Ovary (tissue), 9 donors: ENCODE data around the gene CD84. TPM values are rescaled to one million over a fixed set of nuclear protein-coding genes. Genes with fewer than 3 reads are reported as not detected.
"Not testable (repeated sequence)": the region's sequence is repeated elsewhere in the genome, so short reads cannot be mapped to it uniquely, and the experiment has no call there.

ENCODE experiments used
- DNase-seq, 5 donors: peaks; one replicate each; pipeline ENCODE4 v3.0.0-alpha.2; 2019 to 2020
- H3K27ac ChIP-seq, 2 donors: fragments of 200-600 bp; one replicate each; pipeline versions ENCODE4 v1.5.1 to v1.8.0; 2019 to 2022
- H3K27me3 ChIP-seq: fragments of 200-600 bp; one replicate; pipeline ENCODE4 v1.8.0; 2022
- H3K36me3 ChIP-seq: fragments of 200-600 bp; sonication (generic); one replicate; pipeline ENCODE4 v1.5.1; 2019
- H3K4me1 ChIP-seq: one replicate; pipeline ENCODE4 v1.8.1; 2013; ENCODE audit warnings: mild to moderate bottlenecking, moderate library complexity; ENCODE audit not compliant: insufficient read depth
- H3K4me3 ChIP-seq: fragments of 200-600 bp; sonication (generic); one replicate; pipeline ENCODE4 v1.5.1; 2017
- H3K9me3 ChIP-seq, 2 donors: fragments of 200-600 bp in 1 of 2; sonication (generic) in 1 of 2; one replicate each; pipeline versions ENCODE4 v1.5.1 to v1.8.1; 2013 to 2019; ENCODE audit warnings: mild to moderate bottlenecking in 1 of 2, moderate library complexity in 1 of 2
- EP300 ChIP-seq: sonication (generic); formaldehyde crosslinking; IDR thresholded peaks from one replicate; pipeline ENCODE4 v1.6.1; 2017; ENCODE audit warnings: antibody characterized with exemption
- POLR2A ChIP-seq: fragments of 450-650 bp; IDR thresholded peaks from one replicate; pipeline ENCODE4 v1.6.1; 2017; ENCODE audit warnings: antibody characterized with exemption, mild to moderate bottlenecking, moderate library complexity
- WGBS, 3 donors: extraction: QIAGEN DNeasy Blood & Tissue Kit in 1 of 3; methylation state at CpG; one replicate each; pipeline versions ENCODE4 v1.1.5 to v1.1.7; 2013 to 2017; 5-methylcytosine and 5-hydroxymethylcytosine counted together
- intact Hi-C, 4 donors: fragments of 100-400 bp; cut with DNase I; formaldehyde crosslinking; loops; one replicate each; pipeline versions ENCODE4 v1.11.0 to v1.15.1; 2022 to 2023
- polyA plus RNA-seq, 2 donors: library from polyadenylated mRNA; stranded (reverse); fragments of 200-250 nt in 1 of 2; fragments of 350-450 nt in 1 of 2; fragmentation: Illumina TruSeq in 1 of 2; extraction: RNeasy Lipid Tissue Mini Kit (QIAGEN cat#74804) in 1 of 2; gene quantifications; one replicate each; pipeline ENCODE4 v1.2.3, GENCODE V29; 2013 to 2014
- total RNA-seq, 7 donors: library from RNA; depleted of rRNA in 2 of 7; stranded (reverse); fragments of >200 nt in 2 of 7; fragmentation: NEBNext Ultra II Directional in 3 of 7; extraction: Animal tissue kit (Norgen Biotek cat#: 25700) in 3 of 7; gene quantifications; one replicate each; pipeline versions ENCODE4 v1.1.0 to v1.2.4, GENCODE V29; 2016 to 2023
- TF ChIP-seq, protein P1 (sequence below), 3 donors: fragments of 450-650 bp in 2 of 3; fragments of 200-600 bp in 1 of 3; IDR thresholded peaks; one replicate each; pipeline versions ENCODE4 v1.5.1 to v1.8.0; 2016 to 2022; ENCODE audit warnings: antibody characterized with exemption in 3 of 3, mild to moderate bottlenecking in 1 of 3
- donor health status: DM: no; HTN: no; CAD: no; lungs with moderate emphysema.
- donor health status: DM: no; HTN: no; CAD: no.
- donor health status: Bipolar disorder and iron deficiency.
- donor health status: DM: yes; HTN: yes; CAD: no.
- donor health status: DM: no; HTN: no; CAD: no.
- donor health status: DM: yes; HTN: yes; CAD: no.

Gene CD84
- total and polyA plus RNA-seq, 9 donors, result 0.48 to 10.9 (median 2.0) TPM

DNA sequence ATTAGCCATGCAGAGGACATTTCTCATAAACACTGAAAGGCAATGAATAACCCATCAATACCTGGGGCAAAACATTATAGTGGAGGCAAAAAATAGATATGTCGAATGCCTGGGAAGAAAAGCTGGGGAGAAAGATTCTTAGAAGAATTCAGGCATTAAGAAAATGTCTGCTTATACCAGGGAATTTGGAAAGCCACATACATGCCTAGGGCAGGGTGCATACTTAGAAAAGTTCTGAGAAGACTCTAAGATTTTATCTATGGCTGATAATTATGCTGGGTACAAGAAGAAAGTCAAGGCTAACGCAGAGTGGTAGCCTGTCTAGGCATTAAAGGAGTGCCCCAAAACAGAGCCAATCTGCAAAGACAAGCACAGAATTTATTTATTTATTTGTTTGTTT, 74.6 kb downstream of the CD84 start:
- H3K4me3 ChIP-seq, result no peak overlapping the region
- WGBS, 3 donors, result 78 to 80% (median 80%) methylated on average over 2 of the region's 2 CpGs
- intact Hi-C loops, result no loop called here
- no peak overlapping the region for H3K27ac ChIP-seq
- no peaks in the 10 kb centered on the region for H3K36me3 ChIP-seq
- DNase-seq, result no peak
- no peaks in the 10 kb centered on the region for H3K27me3 ChIP-seq
- H3K4me1 ChIP-seq, result no peaks in the 10 kb centered on the region
- no peaks in the 10 kb centered on the region for H3K9me3 ChIP-seq
- TF ChIP-seq, protein P1, sequence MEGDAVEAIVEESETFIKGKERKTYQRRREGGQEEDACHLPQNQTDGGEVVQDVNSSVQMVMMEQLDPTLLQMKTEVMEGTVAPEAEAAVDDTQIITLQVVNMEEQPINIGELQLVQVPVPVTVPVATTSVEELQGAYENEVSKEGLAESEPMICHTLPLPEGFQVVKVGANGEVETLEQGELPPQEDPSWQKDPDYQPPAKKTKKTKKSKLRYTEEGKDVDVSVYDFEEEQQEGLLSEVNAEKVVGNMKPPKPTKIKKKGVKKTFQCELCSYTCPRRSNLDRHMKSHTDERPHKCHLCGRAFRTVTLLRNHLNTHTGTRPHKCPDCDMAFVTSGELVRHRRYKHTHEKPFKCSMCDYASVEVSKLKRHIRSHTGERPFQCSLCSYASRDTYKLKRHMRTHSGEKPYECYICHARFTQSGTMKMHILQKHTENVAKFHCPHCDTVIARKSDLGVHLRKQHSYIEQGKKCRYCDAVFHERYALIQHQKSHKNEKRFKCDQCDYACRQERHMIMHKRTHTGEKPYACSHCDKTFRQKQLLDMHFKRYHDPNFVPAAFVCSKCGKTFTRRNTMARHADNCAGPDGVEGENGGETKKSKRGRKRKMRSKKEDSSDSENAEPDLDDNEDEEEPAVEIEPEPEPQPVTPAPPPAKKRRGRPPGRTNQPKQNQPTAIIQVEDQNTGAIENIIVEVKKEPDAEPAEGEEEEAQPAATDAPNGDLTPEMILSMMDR (IDR thresholded peaks at IDR 0.05), result no peak
- TF ChIP-seq POLR2A (no peak), EP300 (no peak)

GRCh38 chr1:160503087-160503486, 76.2 kb downstream of the CD84 start:
- H3K9me3 ChIP-seq, result no peaks in the 10 kb centered on the region
- intact Hi-C loops, result no loop called here
- WGBS, 3 donors, result 89 to 92% (median 91%) methylated on average over 6 of the region's 6 CpGs

DNA sequence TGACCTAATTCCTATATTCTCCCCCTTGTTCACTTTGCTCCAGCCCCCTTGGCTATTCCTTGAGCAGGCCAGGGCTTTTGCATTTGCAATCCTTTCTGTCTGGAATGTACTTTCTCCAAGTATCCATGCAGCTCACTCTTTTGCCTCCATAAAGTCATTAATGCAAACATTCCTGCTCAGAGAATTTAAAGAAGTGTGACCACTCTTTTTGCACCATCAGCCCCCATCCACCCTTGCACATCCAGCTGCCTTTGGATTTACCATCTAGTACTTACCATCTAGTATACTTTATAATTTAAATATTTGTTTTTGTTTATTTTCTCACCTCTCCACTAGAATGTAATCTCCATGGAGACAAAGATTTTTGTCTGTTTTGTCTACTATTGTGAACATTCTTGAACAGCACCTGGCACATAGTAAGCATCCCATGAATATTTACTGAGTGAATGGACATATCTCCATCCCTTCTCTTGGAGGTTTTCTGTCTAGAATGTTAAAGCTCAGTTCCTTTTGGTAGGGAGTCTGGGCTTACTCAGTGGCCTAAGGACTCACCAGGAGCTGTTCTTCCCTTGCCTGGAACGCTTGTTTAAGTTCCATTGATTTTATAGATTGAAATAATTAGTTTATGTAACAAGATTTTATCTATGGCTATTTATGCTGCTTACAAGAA, 78.8 kb downstream of the CD84 start:
- Histone ChIP-seq H3K27me3 (no peaks in the 10 kb centered on the region), H3K27ac (no peak overlapping the region)
- 37 to 56% (median 38%) methylated on average over 1 of the region's 1 CpG for WGBS, 3 donors

More at GRCh38 chr1:160503087-160503486, 76.2 kb downstream of the CD84 start:
- H3K4me1 ChIP-seq, result no peaks in the 10 kb centered on the region
- H3K27me3 ChIP-seq, result no peaks in the 10 kb centered on the region
- no peak overlapping the region for H3K4me3 ChIP-seq
- H3K27ac ChIP-seq, result no peak overlapping the region
- no peaks in the 10 kb centered on the region for H3K36me3 ChIP-seq
- TF ChIP-seq, protein P1 (IDR thresholded peaks at IDR 0.05), result no peak
- no peak for DNase-seq

GRCh38 chr1:160499631-160500030, 79.7 kb downstream of the CD84 start:
- DNase-seq, result no peak
- Histone ChIP-seq H3K4me1 (no peaks in the 10 kb centered on the region), H3K9me3 (no peaks in the 10 kb centered on the region), H3K27ac (no peak overlapping the region), H3K27me3 (no peaks in the 10 kb centered on the region), H3K4me3 (no peak overlapping the region), H3K36me3 (no peaks in the 10 kb centered on the region)
- 81 to 93% (median 87%) methylated on average over 1 of the region's 1 CpG for WGBS, 3 donors
- TF ChIP-seq POLR2A (no peak), EP300 (no peak)
- TF ChIP-seq, protein P1 (IDR thresholded peaks at IDR 0.05), result no peak
- intact Hi-C loops, result no loop called here

More for the DNA sequence above, 78.8 kb downstream of the CD84 start:
- Histone ChIP-seq H3K36me3 (no peaks in the 10 kb centered on the region), H3K4me3 (no peak overlapping the region), H3K9me3 (no peaks in the 10 kb centered on the region), H3K4me1 (no peaks in the 10 kb centered on the region)
- TF ChIP-seq POLR2A, result no peak
- TF ChIP-seq, protein P1 (IDR thresholded peaks at IDR 0.05), result no peak
- TF ChIP-seq EP300, result no peak
- DNase-seq, result no peak
- intact Hi-C loops, result no loop called here

DNA sequence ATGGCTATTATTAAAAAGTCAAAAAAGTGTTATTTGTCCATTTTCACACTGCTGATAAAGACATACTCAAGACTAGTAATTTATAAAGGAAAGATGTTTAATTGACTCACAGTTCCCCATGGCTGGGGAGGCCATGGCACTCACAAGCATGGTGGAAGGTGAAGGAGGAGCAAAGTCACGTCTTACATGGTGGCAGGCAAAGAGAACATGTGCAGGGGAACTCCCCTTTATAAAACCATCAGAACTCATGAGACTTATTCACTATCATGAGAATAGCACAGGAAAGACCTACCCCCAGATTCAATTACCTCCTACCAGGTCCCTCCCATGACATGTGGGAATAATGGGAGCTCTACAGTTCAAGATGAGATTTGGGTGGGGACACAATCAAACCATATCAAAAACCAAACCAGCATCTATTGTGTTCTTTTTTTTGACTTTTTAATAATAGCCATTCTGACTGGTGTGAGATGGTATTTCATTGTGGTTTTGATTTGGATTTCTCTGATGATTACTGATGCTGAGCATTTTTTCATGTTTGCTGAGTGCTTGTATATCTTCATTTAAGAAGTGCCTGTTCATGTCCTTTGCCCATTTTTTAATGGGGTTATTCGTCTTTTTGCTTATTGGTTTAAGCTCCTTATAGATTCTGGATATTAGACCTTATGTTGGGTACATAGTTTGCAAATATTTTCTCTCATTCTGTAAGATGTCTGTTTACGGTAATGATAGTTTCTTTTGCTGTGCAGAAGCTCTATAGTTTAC, 80.8 kb downstream of the CD84 start:
- WGBS, 3 donors, result 80 to 86% (median 82%) methylated on average over 3 of the region's 3 CpGs
- H3K27me3 ChIP-seq, H3K4me1 ChIP-seq, H3K36me3 ChIP-seq, H3K4me3 ChIP-seq, DNase-seq, H3K9me3 ChIP-seq, H3K27ac ChIP-seq, intact Hi-C loops: not testable (repeated sequence)
